ENCODE results near the gene SMAP1.

Gene SMAP1

GRCh38 chr6:70667711-70668498 lies at the start of gene SMAP1:
Gene SMAP1 (plus strand): TSS chr6:70667883. CDS start chr6:70668024, 141 bp downstream.
- DNase-seq (ENCODE audit: low read depth), result peak; percentile 96

GRCh38 chr6:70620746-70621145 lies 46.9 kb upstream of the SMAP1 start:
- DNase-seq (ENCODE audit: low read depth), result no peak

- DNase-seq (ENCODE audit: low read depth), result no peak
These were observed 45.2 kb upstream of the SMAP1 start for GRCh38 chr6:70622461-70622860.

GRCh38 chr6:70625436-70625835 lies 42.2 kb upstream of the SMAP1 start:
- no peak for DNase-seq (ENCODE audit: low read depth)

DNA sequence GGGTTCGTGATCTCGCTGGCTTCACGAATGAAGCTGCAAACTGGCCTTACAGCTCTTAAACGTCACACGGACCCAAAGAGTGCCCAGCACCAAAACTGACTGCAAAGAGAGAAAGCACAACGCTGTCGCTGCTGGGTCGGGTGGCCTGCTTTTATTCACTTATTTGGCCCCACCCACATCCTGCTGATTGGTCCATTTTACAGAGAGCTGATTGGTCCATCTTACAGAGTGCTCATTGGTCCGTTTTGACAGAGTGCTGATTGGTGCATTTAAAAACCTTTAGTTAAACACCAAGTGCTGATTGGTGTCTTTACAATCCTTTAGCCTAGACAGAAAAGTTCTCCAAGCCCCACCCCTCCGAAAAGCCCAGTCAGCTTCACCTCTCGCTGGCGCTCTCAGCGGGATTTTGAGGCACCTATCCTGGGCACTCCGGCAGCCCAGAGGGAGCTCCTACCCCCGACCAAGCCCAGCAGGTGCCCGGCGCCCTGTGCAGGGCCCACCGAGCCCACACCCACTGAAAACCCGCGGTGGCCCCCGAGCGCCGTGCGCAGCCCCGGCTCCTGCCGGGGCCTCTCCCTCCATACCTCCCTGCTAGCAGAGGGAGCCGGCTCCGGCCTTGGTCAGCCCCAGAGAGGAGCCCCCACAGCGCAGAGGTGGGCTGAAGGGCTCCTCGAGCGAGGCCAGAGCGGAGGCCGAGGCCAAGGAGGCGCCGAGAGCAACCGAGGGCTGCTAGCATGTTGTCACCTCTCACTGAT lies 40.0 kb upstream of the SMAP1 start:
- no peak for DNase-seq (ENCODE audit: low read depth)

- DNase-seq (ENCODE audit: low read depth), result no peak
These were observed 37.8 kb upstream of the SMAP1 start for GRCh38 chr6:70629929-70630328.

- DNase-seq (ENCODE audit: low read depth), result no peak
These were observed 33.8 kb upstream of the SMAP1 start for GRCh38 chr6:70633870-70634269.

GRCh38 chr6:70636596-70636995 lies 31.1 kb upstream of the SMAP1 start:
- DNase-seq (ENCODE audit: low read depth), result no peak

- no peak for DNase-seq (ENCODE audit: low read depth)
These were observed 29.2 kb upstream of the SMAP1 start for GRCh38 chr6:70638468-70638867.

- peak; percentile 17 for DNase-seq (ENCODE audit: low read depth)
These were observed 16.3 kb upstream of the SMAP1 start for GRCh38 chr6:70651326-70651905.

GRCh38 chr6:70652216-70652615 lies 15.5 kb upstream of the SMAP1 start:
- no peak for DNase-seq (ENCODE audit: low read depth)

DNA sequence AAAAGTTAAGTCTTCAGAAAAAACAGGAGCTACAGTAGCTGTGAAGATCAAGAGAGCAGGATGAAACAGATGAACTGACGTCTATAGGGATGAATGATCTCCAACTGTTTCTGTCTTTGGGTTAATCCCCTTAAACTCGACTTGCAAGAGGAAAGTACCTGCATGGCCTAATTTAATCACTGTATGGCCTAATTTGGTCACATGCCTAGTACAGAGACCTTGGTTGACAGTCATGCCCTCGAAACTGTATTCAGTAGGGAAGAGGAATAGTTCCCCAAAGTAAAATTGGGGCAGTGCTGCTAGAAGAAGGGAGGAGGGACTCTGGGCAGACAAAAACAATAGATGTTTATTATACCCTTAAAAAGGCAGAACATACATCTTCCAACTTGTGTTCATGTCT lies 10.0 kb upstream of the SMAP1 start:
- no peak for DNase-seq (ENCODE audit: low read depth)

GRCh38 chr6:70663881-70664466 lies 3.7 kb upstream of the SMAP1 start:
- DNase-seq (ENCODE audit: low read depth), result no peak

DNA sequence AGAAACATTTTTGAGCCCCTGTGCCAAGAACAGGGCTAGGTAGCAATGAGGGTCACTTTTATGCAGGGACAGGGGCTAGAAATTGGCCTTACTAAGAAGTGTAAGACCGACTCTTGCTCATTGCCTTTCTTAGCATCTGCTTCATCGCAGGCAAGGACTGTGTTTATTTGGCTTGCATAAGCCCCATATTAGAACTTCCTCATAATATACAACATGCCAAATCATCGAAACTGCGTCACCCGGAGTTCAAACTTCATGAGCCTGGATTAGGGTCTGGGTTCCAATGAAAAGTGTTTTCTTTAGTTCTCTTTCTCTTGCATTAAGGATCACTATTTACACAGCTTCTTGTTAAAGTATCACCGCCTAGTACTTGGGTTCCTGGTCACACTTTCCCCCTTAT lies 977 bp upstream of the SMAP1 start:
- no peak for DNase-seq (ENCODE audit: low read depth)

DNA sequence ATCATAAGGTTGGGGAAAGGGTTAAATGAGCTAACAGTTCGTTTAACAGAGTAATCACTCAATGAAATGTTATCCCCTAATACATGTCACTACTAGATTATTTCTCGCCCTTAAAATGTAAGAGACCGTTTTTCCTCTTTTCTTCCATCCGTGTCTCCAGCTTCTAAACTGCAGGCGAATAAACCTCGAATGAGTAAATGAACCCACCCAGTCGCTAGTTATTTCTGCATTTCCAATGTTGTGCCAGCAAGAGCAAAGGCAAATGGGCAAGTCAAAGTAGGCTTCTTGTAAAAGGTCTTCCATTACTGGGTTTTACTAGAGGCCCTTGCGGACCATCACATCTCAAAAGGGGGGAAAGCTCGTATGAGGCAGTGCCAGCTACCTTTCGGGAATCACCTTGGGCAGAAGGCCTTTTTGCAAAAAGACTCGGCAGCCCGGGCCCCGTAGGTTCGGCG lies 400 bp upstream of the SMAP1 start:
- DNase-seq (ENCODE audit: low read depth), result no peak

- DNase-seq (ENCODE audit: low read depth), result no peak
These were observed 773 bp downstream of the SMAP1 start for GRCh38 chr6:70668499-70668812.

GRCh38 chr6:70669133-70669532 lies 1.4 kb downstream of the SMAP1 start:
- DNase-seq (ENCODE audit: low read depth), result no peak

DNA sequence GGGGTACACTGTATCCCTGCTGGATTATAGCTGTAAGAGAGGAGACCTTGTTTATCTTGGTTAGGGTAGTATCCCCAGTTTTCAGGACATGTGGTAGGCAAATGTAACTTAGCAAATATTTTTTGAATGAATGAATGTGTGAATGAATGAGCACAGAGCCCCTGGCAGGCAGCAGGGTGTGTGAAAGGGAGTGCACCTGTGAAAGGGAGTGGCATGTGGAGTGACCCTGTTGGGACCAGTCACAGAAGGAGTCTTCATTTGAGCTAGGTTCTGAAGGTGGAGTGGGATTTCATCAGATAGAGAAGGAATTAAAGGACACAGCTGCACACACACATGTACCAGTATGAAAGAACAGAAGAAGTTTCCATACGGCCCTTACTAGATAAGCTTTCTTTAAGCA lies 4.9 kb downstream of the SMAP1 start:
- DNase-seq (ENCODE audit: low read depth), result no peak

DNA sequence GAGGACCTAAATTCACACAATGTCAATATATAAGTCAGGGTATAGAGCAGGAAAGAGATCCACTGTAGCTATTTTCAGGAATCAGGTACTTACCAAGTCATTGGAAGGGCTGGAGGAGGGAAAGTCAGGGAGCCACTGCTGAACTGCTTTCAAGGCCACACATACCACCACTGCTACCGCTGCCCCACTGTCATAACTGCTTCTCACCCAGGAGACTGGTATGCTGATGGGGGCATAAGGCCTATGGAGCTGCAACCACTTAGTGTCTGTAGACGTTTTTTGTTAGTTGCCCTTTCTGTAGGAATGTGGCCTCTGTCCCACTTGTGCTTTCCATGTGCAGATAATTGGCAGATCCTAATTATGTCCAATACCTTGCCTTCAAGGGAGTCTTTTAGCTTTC lies 5.4 kb downstream of the SMAP1 start:
- no peak for DNase-seq (ENCODE audit: low read depth)

DNA sequence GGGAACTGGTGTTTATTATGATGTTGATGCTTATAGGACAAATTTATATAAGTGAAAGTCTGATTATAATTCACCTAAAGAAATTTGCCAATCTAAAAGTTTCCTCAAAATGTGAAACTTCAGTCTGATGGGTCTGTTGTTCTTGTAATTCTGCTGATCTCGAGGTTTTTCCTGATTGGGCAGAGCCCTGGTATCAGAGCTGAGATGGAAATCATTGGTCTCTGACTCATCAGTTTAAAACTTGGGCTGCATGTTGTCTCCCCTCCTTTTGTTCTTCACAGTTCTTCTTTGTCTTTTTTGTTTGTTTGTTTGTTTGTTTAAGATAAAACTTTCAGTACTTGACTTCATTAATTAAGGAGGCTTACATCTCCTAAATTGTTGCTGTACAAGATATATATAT lies 5.9 kb downstream of the SMAP1 start:
- no peak for DNase-seq (ENCODE audit: low read depth)

DNA sequence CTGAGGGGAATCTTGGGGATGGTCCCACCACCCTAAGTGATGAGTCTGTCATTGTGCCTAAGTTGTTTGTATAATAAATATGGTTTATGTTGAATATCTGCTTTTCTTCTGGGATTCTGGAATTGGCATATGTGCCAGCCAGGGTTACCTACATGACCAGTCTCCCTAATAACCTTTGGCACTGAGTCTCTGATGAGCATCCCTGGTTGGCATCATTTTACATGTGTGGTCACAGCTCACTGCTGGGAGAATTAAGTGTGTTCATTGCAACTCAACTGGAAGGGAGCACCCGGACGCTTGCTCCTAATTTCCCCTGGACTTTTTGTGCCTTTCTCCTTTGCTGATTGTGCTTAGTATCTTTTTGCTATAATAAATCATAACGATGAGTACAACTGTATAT lies 8.1 kb downstream of the SMAP1 start:
- no peak for DNase-seq (ENCODE audit: low read depth)

DNA sequence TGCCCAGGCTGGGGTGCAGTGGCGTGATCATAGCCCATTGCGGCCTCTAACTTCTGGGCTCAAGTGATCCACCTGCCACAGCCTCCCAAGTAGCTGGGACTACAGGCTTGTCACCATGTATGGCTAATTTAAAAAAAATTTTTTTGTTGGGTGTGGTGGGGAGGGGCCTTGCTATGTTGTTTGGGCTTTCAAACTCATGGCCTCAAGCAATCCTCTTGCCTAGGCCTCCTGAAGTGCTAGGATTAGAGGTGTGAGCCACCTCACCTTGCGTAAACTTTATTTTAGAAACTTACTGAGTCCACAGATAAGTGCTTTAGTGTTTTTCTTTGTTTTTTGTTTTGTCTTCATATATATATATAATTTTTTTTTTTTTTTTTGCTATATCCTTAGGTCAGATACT lies 9.1 kb downstream of the SMAP1 start:
- DNase-seq (ENCODE audit: low read depth), result no peak

GRCh38 chr6:70680396-70680795 lies 12.7 kb downstream of the SMAP1 start:
- no peak for DNase-seq (ENCODE audit: low read depth)

Data from activated T-cell treated with anti-CD3 and anti-CD28 coated beads for 48 hours (primary cell).